Measurements from ENCODE around the gene PIANP. TPM values are rescaled to one million over a fixed set of nuclear protein-coding genes. Genes with fewer than 3 reads are reported as not detected.

Gene PIANP
- total RNA-seq, 4 donors from 2014 or later: 0.11 to 0.19 TPM; not detected in 2

DNA sequence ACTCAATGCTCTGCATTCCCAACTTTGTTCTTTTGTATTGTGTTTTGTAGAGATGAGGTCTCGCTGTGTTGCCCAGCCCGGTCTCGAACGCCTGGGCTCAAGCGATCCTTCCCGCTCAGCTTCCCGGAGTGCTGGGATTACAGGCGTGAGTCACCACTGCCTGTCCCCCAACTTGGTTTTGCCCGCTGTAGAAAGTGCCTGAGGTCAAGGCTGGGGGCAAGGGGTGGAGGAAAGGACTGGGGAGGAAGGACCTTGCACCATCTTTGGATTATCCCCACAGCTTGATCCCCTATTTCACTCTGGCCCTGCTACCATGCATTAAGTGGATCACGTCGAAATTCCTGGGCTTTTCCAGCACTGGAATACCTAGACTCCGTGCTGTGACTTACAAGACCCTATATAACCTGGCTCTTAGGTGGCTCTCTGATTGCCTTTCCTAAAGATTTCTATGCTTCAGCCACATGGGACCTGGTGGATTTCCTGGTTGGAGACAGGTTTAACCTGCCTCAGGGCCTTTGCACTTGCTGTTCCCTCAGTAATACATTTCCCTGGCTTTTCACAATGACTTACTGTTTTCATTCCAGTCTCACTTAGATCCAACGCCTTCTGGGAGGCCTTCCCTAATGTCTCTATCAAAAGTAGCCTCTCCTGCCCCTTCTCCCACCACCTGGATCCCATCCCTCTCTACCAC lies 608 bp upstream of the PIANP start:
- Histone ChIP-seq H3K9me3 (no peaks in the 10 kb centered on the region), H3K4me3 (peak overlapping the region in 3 of 4 donors; percentile 34 to 68 (median 53)), H3K36me3 (no peaks in the 10 kb centered on the region), H3K27me3 (peaks cover 5 to 100% (median 21%) of the 10 kb centered on the region in 4 donors), H3K4me1 (peaks cover 11 to 18% (median 15%) of the 10 kb centered on the region in 3 donors), H3K27ac (no peak overlapping the region)
- no peak for DNase-seq
- 26 to 56% methylated on average over 3 to 11 of the region's 13 CpGs for WGBS, 2 donors
- intact Hi-C loops (cut with DNase I): no loop called here
- no peak for TF ChIP-seq POLR2A (IDR thresholded peaks at IDR 0.05)
- TF ChIP-seq, protein P1, sequence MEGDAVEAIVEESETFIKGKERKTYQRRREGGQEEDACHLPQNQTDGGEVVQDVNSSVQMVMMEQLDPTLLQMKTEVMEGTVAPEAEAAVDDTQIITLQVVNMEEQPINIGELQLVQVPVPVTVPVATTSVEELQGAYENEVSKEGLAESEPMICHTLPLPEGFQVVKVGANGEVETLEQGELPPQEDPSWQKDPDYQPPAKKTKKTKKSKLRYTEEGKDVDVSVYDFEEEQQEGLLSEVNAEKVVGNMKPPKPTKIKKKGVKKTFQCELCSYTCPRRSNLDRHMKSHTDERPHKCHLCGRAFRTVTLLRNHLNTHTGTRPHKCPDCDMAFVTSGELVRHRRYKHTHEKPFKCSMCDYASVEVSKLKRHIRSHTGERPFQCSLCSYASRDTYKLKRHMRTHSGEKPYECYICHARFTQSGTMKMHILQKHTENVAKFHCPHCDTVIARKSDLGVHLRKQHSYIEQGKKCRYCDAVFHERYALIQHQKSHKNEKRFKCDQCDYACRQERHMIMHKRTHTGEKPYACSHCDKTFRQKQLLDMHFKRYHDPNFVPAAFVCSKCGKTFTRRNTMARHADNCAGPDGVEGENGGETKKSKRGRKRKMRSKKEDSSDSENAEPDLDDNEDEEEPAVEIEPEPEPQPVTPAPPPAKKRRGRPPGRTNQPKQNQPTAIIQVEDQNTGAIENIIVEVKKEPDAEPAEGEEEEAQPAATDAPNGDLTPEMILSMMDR (IDR thresholded peaks at IDR 0.05): no peak

GRCh38 chr12:6699989-6700645 lies 498 bp downstream of the PIANP start:
- no peak for DNase-seq

DNA sequence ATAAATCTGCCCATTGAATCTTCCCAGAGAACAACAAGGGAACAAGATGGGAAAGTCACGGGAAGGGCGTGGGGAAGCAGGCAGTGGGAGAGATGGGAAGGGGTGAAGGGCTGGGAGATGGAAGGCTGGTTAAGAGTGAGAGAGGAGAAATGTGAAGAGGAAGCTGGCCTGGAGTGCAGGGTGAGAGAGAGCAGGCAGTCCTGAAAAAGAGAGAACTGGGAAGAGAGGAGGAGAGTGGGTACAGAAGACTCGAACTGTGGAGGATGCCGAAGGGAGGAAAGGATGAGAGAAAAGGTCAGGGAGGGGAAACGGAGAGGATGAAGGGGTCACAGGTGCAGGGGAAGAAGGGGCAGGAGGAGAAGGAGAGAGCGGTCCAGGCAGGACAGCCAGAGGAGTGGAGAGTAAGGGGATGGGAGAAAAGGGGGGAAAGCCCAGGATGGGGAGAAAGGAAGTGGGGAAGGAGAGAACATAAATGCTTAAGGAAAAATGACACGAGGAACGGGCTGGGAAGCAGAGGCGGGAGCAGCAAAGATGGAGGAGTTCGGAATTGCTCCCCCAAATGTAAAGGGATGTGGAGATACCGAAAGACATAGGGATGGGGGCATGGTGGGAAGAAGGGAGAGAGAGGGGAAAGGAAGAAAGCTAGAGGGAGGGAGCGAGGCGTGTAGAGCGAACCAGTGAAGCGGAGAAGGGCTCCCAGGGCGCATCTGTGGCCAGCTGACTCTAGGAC lies 1.2 kb downstream of the PIANP start:
- TF ChIP-seq, protein P1 (IDR thresholded peaks at IDR 0.05): no peak
- TF ChIP-seq POLR2A (IDR thresholded peaks at IDR 0.05): no peak
- Histone ChIP-seq H3K4me1 (peaks cover 11 to 18% (median 15%) of the 10 kb centered on the region in 3 donors), H3K4me3 (peak overlapping the region in 3 of 4 donors; percentile 34 to 68 (median 53)), H3K27ac (no peak overlapping the region), H3K36me3 (no peaks in the 10 kb centered on the region), H3K27me3 (peaks cover 5 to 96% (median 21%) of the 10 kb centered on the region in 4 donors), H3K9me3 (no peaks in the 10 kb centered on the region)
- no peak for DNase-seq
- 19 to 24% methylated on average over 16 of the region's 16 CpGs for WGBS, 2 donors
- intact Hi-C loops (cut with DNase I): no loop called here

More at GRCh38 chr12:6699989-6700645, 498 bp downstream of the PIANP start:
- H3K36me3 ChIP-seq: no peaks in the 10 kb centered on the region
- TF ChIP-seq, protein P1 (IDR thresholded peaks at IDR 0.05): no peak
- TF ChIP-seq POLR2A (IDR thresholded peaks at IDR 0.05): no peak
- H3K4me3 ChIP-seq: peak overlapping the region; percentile 15 to 68 (median 44)
- intact Hi-C loops (cut with DNase I): no loop called here
- WGBS, 2 donors: 6% methylated on average over 3 of the region's 65 CpGs; no CpG with 5 or more reads in 1 of the 2 donors
- peaks cover 11 to 18% (median 15%) of the 10 kb centered on the region in 3 donors for H3K4me1 ChIP-seq
- no peaks in the 10 kb centered on the region for H3K9me3 ChIP-seq
- H3K27me3 ChIP-seq: peaks cover 5 to 97% (median 21%) of the 10 kb centered on the region in 4 donors
- no peak overlapping the region for H3K27ac ChIP-seq

DNA sequence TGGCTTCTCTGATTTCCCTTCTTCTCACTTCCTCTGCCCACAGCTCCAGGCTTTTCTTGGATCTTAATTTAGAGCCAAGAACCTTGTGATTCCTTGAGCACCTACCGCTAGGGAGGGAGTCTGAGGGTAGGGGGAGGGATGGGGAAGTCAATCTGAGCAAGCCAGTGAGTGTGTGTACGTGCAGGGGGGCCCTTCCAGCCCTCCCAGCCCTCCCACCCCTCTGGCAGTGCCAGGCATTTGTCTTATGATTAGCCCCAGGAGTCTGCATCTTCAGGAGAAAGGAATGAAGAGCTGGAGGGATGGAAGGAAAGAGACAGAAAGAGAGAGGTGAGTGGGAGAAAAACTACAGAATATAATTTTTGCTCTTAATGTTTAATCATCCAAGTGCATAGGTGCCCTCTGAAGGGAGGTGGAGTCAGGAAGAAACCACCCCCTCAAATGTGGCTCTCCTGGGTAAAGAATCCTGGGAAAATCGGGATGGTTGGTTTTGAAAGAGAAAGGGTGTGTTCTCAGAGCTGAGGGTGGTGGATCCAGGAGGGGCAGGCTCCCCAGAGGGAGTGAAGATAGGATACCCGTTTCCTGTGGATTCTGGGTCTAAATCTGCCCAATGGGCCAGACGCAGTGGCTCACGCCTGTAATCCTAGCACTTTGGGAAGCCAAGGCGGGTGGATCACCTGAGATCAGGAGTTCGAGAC lies 2.1 kb downstream of the PIANP start:
- TF ChIP-seq POLR2A (IDR thresholded peaks at IDR 0.05): no peak
- H3K27ac ChIP-seq: no peak overlapping the region
- 47 to 51% methylated on average over 7 to 8 of the region's 8 CpGs for WGBS, 2 donors
- H3K36me3 ChIP-seq: no peaks in the 10 kb centered on the region
- H3K9me3 ChIP-seq: no peaks in the 10 kb centered on the region
- peaks cover 11 to 18% (median 15%) of the 10 kb centered on the region in 3 donors for H3K4me1 ChIP-seq
- intact Hi-C loops (cut with DNase I): no loop called here
- H3K4me3 ChIP-seq: no peak overlapping the region
- H3K27me3 ChIP-seq: peaks cover 5 to 93% (median 21%) of the 10 kb centered on the region in 4 donors
- no peak for DNase-seq
